Measurements from ENCODE around the gene CD7. TPM values are rescaled to one million over a fixed set of nuclear protein-coding genes. Genes with fewer than 3 reads are reported as not detected.

CD7 gene
- total RNA-seq, 2 donors from 2014 or later: not detected

DNA sequence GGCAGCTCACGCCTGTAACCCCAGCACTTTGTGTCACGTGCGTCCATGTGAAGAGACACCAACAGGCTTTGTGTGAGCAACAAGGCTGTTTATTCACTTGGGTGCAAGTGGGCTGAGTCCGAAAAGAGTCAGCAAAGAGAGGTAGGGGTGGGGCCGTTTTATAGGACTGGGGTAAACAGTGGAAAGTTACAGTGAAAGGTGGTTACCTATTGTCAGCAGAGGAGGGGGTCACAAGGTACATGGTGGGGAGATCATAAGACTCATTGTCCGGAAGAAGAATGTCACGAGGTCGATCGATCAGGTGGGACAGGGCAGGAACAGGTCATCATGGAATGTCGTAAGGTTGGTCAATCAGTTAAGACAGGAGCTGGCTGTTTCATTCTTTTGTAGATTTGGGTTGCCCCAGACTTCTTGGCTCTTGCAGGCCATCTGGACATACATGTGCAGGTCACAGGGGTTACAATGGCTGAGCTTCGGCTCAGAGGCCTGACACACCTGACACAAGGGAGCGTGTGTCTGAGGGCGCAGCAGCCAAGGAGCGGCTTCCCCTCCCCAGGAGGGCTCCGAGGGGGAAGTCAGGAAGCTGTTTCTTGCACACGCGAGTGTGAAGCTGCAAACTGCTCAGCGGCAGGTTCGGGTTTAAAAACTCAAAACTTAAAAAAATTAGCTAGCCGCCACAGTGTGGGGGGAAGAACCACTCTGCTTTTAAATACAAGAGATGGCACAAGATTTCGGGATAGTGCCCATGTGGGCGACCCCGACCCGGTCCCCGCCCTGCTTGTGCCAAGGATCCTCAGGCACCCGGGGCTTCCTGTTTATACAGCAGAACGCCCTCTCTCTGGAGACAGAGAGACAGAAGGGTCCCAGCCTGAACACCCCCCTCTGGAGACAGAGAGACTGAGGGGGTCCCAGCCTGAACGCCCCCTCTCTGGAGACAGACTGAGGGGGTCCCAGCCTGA is 29.2 kb upstream of the CD7 start:
- no peaks in the 10 kb centered on the region for H3K4me1 ChIP-seq
- DNase-seq: no peak
- H3K36me3 ChIP-seq (replicated peaks in 1 of 2; ENCODE audit: insufficient read depth in 1 of 2, low read depth in 2 of 2): no peaks in the 10 kb centered on the region
- no peaks in the 10 kb centered on the region for H3K27me3 ChIP-seq
- intact Hi-C loops (cut with DNase I): loop anchor here (5.0 kb wide), 1 partner anchor 66 kb away; no protein-coding TSS in a partner anchor
- H3K27ac ChIP-seq: no peak overlapping the region
- no peak for ATAC-seq
- H3K9me3 ChIP-seq: no peaks in the 10 kb centered on the region
- TF ChIP-seq, protein P1, sequence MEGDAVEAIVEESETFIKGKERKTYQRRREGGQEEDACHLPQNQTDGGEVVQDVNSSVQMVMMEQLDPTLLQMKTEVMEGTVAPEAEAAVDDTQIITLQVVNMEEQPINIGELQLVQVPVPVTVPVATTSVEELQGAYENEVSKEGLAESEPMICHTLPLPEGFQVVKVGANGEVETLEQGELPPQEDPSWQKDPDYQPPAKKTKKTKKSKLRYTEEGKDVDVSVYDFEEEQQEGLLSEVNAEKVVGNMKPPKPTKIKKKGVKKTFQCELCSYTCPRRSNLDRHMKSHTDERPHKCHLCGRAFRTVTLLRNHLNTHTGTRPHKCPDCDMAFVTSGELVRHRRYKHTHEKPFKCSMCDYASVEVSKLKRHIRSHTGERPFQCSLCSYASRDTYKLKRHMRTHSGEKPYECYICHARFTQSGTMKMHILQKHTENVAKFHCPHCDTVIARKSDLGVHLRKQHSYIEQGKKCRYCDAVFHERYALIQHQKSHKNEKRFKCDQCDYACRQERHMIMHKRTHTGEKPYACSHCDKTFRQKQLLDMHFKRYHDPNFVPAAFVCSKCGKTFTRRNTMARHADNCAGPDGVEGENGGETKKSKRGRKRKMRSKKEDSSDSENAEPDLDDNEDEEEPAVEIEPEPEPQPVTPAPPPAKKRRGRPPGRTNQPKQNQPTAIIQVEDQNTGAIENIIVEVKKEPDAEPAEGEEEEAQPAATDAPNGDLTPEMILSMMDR (IDR thresholded peaks at IDR 0.05): no peak
- TF ChIP-seq POLR2A (IDR thresholded peaks at IDR 0.05): no peak
- WGBS, 2 donors: 65 to 82% methylated on average over 23 to 28 of the region's 28 CpGs
- H3K4me3 ChIP-seq: no peak overlapping the region

DNA sequence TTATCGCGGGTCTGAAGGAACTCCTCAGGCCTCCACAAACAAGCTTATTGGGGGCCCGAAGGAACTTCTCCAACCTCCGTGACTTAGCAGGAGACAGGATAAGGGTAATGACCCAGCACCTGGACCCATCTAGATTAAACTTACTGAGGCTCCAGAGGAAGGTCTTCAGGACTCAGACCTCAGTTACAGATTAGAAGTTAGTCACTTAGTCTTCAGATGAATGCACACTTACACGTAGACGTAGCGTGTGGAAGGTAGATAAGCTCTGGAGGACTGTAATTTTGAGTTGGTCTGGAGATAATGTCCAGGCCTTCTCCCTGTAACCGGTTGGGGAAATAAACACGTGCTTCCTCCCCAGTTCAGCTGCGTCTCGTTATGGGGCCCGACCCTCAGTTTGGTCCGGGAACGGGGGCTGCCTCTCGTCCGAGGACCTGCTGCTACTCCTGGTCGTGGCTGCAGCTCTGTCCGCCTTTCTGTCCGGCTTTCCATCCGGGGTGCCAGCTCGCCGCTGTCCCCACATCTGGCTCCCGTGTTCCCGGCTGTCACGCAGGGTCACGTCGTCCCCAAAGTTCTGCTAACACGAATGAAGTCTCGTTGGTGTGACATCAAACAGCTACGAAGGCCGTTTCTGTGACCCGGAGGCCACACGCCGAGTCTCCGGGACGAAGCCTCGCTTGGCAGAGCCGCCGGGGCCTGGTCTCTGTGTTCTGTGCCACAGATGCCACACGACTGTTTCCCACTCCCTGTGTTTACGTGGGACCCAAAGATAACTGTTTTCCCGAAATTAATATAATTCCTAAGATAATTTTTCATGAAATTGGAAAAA is 28.0 kb upstream of the CD7 start:
- ATAC-seq (no peak), DNase-seq (no peak)
- intact Hi-C loops (cut with DNase I): loop anchor here (5.0 kb wide), 1 partner anchor 67 kb away; no protein-coding TSS in a partner anchor
- WGBS, 2 donors: 85 to 87% methylated on average over 35 to 42 of the region's 42 CpGs
- Histone ChIP-seq H3K4me3 (no peak overlapping the region), H3K27ac (no peak overlapping the region), H3K36me3 (replicated peaks in 1 of 2; ENCODE audit: insufficient read depth in 1 of 2, low read depth in 2 of 2) (no peaks in the 10 kb centered on the region), H3K27me3 (no peaks in the 10 kb centered on the region), H3K9me3 (no peaks in the 10 kb centered on the region), H3K4me1 (no peaks in the 10 kb centered on the region)
- no peak for TF ChIP-seq POLR2A (IDR thresholded peaks at IDR 0.05)
- TF ChIP-seq, protein P1 (IDR thresholded peaks at IDR 0.05): no peak

DNA sequence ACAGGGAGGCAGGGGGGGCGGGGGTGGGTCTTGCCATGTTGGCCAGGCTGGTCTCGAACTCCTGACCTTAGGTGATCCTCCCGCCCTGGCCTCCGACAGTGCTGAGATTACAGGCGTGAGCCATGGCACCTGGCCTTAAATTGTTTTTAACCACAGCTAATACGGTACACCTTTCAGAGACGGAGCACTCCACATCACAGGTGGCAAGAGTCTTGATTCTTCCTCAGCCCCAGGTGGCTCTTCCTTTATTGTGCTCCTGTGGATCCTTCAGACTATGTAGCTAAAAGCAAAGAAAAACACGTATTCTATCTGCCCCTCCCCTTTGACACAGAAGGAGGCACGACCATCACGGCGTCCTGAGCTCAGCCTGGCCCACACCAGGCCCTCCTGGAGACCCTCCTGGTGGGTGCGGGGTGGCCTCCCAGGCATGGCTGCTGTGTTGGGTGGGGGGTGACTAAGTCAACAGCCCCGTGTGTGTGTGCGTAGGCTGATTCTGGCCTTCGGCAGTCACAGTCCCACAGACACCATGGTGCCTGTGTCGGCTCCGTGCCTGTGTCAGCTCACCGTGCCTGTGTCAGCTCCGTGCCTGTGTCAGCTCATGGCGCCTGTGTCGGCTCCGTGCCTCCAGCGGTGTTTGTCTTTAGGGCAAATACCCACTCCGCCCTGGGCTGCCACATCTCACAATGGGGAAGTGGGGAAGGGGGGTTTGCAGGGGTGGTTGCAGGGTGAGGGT is 26.9 kb upstream of the CD7 start:
- Histone ChIP-seq H3K4me3 (no peak overlapping the region), H3K27me3 (no peaks in the 10 kb centered on the region), H3K9me3 (no peaks in the 10 kb centered on the region), H3K4me1 (peaks cover 4% of the 10 kb centered on the region), H3K27ac (no peak overlapping the region), H3K36me3 (replicated peaks in 1 of 2; ENCODE audit: insufficient read depth in 1 of 2, low read depth in 2 of 2) (no peaks in the 10 kb centered on the region)
- intact Hi-C loops (cut with DNase I): no loop called here
- DNase-seq: no peak
- TF ChIP-seq POLR2A (IDR thresholded peaks at IDR 0.05): no peak
- TF ChIP-seq, protein P1 (IDR thresholded peaks at IDR 0.05): no peak
- WGBS, 2 donors: 79 to 85% methylated on average over 11 to 24 of the region's 24 CpGs
- no peak for ATAC-seq

DNA sequence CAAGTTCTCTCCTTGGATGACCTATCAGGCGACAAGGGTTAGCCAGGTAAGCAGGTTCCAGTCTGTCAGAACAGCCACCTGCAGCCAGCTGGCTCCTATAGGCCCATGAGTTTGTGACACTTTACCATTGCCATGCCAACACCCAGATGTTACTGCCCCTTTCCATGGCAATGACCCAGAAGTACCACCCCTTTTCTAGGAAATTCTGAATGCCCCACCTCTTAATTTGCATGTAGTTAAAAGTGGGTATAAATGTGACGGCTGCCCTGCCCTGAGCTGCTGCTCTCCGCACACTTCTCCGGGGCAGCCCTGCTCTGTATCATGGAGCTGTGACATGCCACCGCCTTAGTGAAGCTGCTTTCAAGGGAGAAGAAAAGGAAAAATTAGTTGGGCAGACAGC is 26.2 kb upstream of the CD7 start:
- TF ChIP-seq POLR2A (IDR thresholded peaks at IDR 0.05): no peak
- TF ChIP-seq, protein P1 (IDR thresholded peaks at IDR 0.05): no peak
- ATAC-seq (no peak), DNase-seq (no peak)
- Histone ChIP-seq H3K4me3 (no peak overlapping the region), H3K36me3 (replicated peaks in 1 of 2; ENCODE audit: insufficient read depth in 1 of 2, low read depth in 2 of 2) (no peaks in the 10 kb centered on the region), H3K4me1 (peaks cover 11% of the 10 kb centered on the region), H3K27ac (no peak overlapping the region), H3K9me3 (no peaks in the 10 kb centered on the region), H3K27me3 (no peaks in the 10 kb centered on the region)
- intact Hi-C loops (cut with DNase I): no loop called here
- 90 to 98% methylated on average over 5 of the region's 5 CpGs for WGBS, 2 donors

All from body of pancreas (tissue), 4 donors.